K562 (cell line): Measurements from ENCODE around the gene TAF8. TPM values are rescaled to one million over a fixed set of nuclear protein-coding genes. Genes with fewer than 3 reads are reported as not detected.
A peak's percentile ranks its signal among the peaks of the same experiment; 100 is the strongest.

Source experiments
- ATF7 ChIP-seq: fragments of 450-650 bp; IDR thresholded peaks from 2 replicates; pipeline ENCODE4 v1.7.1; 2014; ENCODE audit warnings: mild to moderate bottlenecking, moderate library complexity
- GATA2 ChIP-seq: sonication (generic); formaldehyde crosslinking; IDR thresholded peaks from 2 replicates; pipeline ENCODE4 v1.4.0; 2020; ENCODE audit warnings: mild to moderate bottlenecking, missing genetic modification reagents
- KDM1A ChIP-seq, 2 experiments: fragments of 450-650 bp; IDR thresholded peaks; 2 replicates each; pipeline ENCODE4 v1.6.1; 2016; ENCODE audit warnings: mild to moderate bottlenecking in 2 of 2
- NFRKB ChIP-seq: fragments of 450-650 bp; IDR thresholded peaks from 2 replicates; pipeline ENCODE4 v1.6.1; 2016; ENCODE audit warnings: low read depth
- PHF8 ChIP-seq: fragments of 200-600 bp; sonication (generic); IDR thresholded peaks from 2 replicates; pipeline ENCODE4 v1.6.1; 2012; ENCODE audit warnings: mixed run types, mild to moderate bottlenecking, inconsistent platforms, low read length, moderate library complexity, borderline replicate concordance
- PYGO2 ChIP-seq: fragments of 450-650 bp; IDR thresholded peaks from 2 replicates; pipeline ENCODE4 v1.6.1; 2016; ENCODE audit warnings: mild to moderate bottlenecking, missing genetic modification characterization, moderate library complexity, missing compliant biosample characterization
- RNF2 ChIP-seq: sonication (generic); IDR thresholded peaks from 2 replicates; pipeline ENCODE4 v1.6.1; 2016
- SNRNP70 ChIP-seq: fragments of 200-400 bp; formaldehyde crosslinking; optimal IDR thresholded peaks from 2 replicates; pipeline ENCODE3; 2017; ENCODE audit warnings: low read depth, low read length
- YBX1 ChIP-seq: fragments of 450-650 bp; IDR thresholded peaks from 2 replicates; pipeline ENCODE4 v1.7.1; 2016; ENCODE audit warnings: mild to moderate bottlenecking
- ZNF354B ChIP-seq: fragments of 250-450 bp; sonication (Bioruptor Pico); IDR thresholded peaks from 2 replicates; pipeline ENCODE4 v1.4.0; 2020
- ZNF583 ChIP-seq: fragments of 250-450 bp; sonication (Bioruptor Pico); IDR thresholded peaks from 2 replicates; pipeline ENCODE4 v1.4.0; 2020
- polyA plus RNA-seq, 8 experiments: library from polyadenylated mRNA; depleted of rRNA in 4 of 8; stranded (reverse) in 5 of 8; unstranded in 3 of 8; fragments of >200 nt; fragmentation: Nextera tagmentation in 2 of 8; fragmentation: Illumina TruSeq in 1 of 8; extraction: Ambion mirVana in 2 of 8; extraction: Trizol in 1 of 8; gene quantifications; 2 replicates each; pipeline versions ENCODE4 v1.2.1 to v1.2.3, GENCODE V29; 2011 to 2014; ENCODE audit warnings: inconsistent platforms in 1 of 8, missing spikeins in 1 of 8
- total RNA-seq, 7 experiments: library from RNA; depleted of rRNA in 6 of 7; stranded (reverse); fragments of >200 nt in 6 of 7; fragmentation: Illumina TruSeq in 2 of 7; extraction: Trizol in 2 of 7; gene quantifications; 2 replicates each; pipeline versions ENCODE4 v1.2.1 to v1.2.3, GENCODE V29; 2011 to 2021; ENCODE audit warnings: low replicate concordance in 1 of 7
- TF ChIP-seq, protein P1 (sequence below): sonication (generic); formaldehyde crosslinking; IDR thresholded peaks from 2 replicates; pipeline ENCODE4 v1.8.0; 2023; ENCODE audit warnings: missing genetic modification reagents, mild to moderate bottlenecking, borderline replicate concordance
- TF ChIP-seq, protein P2 (sequence below): fragments of 450-650 bp; formaldehyde crosslinking; IDR thresholded peaks from 2 replicates; pipeline ENCODE4 v1.4.0; 2020; ENCODE audit warnings: mild to moderate bottlenecking, mixed read lengths
- TF ChIP-seq, protein P3 (sequence below): sonication (generic); formaldehyde crosslinking; IDR thresholded peaks from 2 replicates; pipeline ENCODE4 v1.8.0; 2022; ENCODE audit warnings: missing genetic modification reagents, mild to moderate bottlenecking, moderate library complexity, borderline replicate concordance
- TF ChIP-seq, protein P4 (sequence below), 2 experiments: fragments of 450-650 bp in 1 of 2; IDR thresholded peaks; 2 replicates each; pipeline ENCODE4 v1.6.1; 2011 to 2017; ENCODE audit warnings: low read depth in 2 of 2, antibody characterized with exemption in 1 of 2, borderline replicate concordance in 1 of 2, low read length in 1 of 2, mild to moderate bottlenecking in 1 of 2, mixed read lengths in 1 of 2; ENCODE audit not compliant: control insufficient read depth in 1 of 2
- TF ChIP-seq, protein P5 (sequence below): fragments of 250-450 bp; sonication (Bioruptor Pico); IDR thresholded peaks from 2 replicates; pipeline ENCODE4 v1.8.0; 2021; ENCODE audit warnings: mild to moderate bottlenecking, moderate library complexity

The TAF8 gene
- total and polyA plus RNA-seq, 9 of the 15 experiments (the other 6 are each of a cell fraction or from before 2014, with no cell fraction given): 29.4 to 84.0 (median 52.6) TPM

DNA sequence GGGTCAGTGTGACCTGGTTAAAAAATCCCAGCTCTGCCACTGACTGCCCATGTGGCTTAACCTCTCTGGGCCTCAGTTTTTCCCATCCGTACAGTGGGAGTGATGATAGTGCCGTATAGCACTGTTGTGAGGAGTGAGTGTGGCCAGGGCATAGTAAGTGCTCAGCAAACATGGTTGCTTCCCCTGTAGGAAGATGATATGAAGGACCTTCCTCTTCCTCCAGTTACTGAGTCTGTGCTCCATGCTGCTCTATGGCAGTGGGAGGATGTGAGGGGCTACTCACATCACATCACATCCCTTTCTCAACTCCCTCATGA is 79.0 kb downstream of the TAF8 start (continued):
- no peak for TF ChIP-seq PHF8
- TF ChIP-seq GATA2 (CRISPR knock-in tag): no peak
- TF ChIP-seq KDM1A (IDR thresholded peaks at IDR 0.05): peak in 1 of 2 experiments; percentile 5; a peak in 2 of 4 replicates
- no peak for TF ChIP-seq RNF2
- TF ChIP-seq ZNF583 (CRISPR knock-in tag): no peak
- TF ChIP-seq ATF7: 0 out of 2 replicates have a peak, but pooled peaks have one; percentile 5
- TF ChIP-seq ZNF354B (CRISPR knock-in tag): no peak
- TF ChIP-seq, protein P1, sequence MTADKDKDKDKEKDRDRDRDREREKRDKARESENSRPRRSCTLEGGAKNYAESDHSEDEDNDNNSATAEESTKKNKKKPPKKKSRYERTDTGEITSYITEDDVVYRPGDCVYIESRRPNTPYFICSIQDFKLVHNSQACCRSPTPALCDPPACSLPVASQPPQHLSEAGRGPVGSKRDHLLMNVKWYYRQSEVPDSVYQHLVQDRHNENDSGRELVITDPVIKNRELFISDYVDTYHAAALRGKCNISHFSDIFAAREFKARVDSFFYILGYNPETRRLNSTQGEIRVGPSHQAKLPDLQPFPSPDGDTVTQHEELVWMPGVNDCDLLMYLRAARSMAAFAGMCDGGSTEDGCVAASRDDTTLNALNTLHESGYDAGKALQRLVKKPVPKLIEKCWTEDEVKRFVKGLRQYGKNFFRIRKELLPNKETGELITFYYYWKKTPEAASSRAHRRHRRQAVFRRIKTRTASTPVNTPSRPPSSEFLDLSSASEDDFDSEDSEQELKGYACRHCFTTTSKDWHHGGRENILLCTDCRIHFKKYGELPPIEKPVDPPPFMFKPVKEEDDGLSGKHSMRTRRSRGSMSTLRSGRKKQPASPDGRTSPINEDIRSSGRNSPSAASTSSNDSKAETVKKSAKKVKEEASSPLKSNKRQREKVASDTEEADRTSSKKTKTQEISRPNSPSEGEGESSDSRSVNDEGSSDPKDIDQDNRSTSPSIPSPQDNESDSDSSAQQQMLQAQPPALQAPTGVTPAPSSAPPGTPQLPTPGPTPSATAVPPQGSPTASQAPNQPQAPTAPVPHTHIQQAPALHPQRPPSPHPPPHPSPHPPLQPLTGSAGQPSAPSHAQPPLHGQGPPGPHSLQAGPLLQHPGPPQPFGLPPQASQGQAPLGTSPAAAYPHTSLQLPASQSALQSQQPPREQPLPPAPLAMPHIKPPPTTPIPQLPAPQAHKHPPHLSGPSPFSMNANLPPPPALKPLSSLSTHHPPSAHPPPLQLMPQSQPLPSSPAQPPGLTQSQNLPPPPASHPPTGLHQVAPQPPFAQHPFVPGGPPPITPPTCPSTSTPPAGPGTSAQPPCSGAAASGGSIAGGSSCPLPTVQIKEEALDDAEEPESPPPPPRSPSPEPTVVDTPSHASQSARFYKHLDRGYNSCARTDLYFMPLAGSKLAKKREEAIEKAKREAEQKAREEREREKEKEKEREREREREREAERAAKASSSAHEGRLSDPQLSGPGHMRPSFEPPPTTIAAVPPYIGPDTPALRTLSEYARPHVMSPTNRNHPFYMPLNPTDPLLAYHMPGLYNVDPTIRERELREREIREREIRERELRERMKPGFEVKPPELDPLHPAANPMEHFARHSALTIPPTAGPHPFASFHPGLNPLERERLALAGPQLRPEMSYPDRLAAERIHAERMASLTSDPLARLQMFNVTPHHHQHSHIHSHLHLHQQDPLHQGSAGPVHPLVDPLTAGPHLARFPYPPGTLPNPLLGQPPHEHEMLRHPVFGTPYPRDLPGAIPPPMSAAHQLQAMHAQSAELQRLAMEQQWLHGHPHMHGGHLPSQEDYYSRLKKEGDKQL (CRISPR knock-in tag): no peak
- TF ChIP-seq PYGO2: no peak
- TF ChIP-seq, protein P2, sequence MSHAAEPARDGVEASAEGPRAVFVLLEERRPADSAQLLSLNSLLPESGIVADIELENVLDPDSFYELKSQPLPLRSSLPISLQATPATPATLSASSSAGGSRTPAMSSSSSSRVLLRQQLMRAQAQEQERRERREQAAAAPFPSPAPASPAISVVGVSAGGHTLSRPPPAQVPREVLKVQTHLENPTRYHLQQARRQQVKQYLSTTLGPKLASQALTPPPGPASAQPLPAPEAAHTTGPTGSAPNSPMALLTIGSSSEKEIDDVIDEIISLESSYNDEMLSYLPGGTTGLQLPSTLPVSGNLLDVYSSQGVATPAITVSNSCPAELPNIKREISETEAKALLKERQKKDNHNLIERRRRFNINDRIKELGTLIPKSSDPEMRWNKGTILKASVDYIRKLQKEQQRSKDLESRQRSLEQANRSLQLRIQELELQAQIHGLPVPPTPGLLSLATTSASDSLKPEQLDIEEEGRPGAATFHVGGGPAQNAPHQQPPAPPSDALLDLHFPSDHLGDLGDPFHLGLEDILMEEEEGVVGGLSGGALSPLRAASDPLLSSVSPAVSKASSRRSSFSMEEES (CRISPR knock-in tag): no peak
- TF ChIP-seq YBX1: no peak
- TF ChIP-seq, protein P3, sequence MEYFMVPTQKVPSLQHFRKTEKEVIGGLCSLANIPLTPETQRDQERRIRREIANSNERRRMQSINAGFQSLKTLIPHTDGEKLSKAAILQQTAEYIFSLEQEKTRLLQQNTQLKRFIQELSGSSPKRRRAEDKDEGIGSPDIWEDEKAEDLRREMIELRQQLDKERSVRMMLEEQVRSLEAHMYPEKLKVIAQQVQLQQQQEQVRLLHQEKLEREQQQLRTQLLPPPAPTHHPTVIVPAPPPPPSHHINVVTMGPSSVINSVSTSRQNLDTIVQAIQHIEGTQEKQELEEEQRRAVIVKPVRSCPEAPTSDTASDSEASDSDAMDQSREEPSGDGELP (CRISPR knock-in tag): peak; percentile 14; the same call in 1 of the 2 replicates
- TF ChIP-seq, protein P4, sequence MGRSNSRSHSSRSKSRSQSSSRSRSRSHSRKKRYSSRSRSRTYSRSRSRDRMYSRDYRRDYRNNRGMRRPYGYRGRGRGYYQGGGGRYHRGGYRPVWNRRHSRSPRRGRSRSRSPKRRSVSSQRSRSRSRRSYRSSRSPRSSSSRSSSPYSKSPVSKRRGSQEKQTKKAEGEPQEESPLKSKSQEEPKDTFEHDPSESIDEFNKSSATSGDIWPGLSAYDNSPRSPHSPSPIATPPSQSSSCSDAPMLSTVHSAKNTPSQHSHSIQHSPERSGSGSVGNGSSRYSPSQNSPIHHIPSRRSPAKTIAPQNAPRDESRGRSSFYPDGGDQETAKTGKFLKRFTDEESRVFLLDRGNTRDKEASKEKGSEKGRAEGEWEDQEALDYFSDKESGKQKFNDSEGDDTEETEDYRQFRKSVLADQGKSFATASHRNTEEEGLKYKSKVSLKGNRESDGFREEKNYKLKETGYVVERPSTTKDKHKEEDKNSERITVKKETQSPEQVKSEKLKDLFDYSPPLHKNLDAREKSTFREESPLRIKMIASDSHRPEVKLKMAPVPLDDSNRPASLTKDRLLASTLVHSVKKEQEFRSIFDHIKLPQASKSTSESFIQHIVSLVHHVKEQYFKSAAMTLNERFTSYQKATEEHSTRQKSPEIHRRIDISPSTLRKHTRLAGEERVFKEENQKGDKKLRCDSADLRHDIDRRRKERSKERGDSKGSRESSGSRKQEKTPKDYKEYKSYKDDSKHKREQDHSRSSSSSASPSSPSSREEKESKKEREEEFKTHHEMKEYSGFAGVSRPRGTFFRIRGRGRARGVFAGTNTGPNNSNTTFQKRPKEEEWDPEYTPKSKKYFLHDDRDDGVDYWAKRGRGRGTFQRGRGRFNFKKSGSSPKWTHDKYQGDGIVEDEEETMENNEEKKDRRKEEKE (IDR thresholded peaks at IDR 0.05; ENCODE audit: borderline replicate concordance in 1 of 2, control insufficient read depth in 1 of 2, low read depth in 2 of 2, low read length in 1 of 2): no peak
- no peak for TF ChIP-seq SNRNP70
- TF ChIP-seq, protein P5, sequence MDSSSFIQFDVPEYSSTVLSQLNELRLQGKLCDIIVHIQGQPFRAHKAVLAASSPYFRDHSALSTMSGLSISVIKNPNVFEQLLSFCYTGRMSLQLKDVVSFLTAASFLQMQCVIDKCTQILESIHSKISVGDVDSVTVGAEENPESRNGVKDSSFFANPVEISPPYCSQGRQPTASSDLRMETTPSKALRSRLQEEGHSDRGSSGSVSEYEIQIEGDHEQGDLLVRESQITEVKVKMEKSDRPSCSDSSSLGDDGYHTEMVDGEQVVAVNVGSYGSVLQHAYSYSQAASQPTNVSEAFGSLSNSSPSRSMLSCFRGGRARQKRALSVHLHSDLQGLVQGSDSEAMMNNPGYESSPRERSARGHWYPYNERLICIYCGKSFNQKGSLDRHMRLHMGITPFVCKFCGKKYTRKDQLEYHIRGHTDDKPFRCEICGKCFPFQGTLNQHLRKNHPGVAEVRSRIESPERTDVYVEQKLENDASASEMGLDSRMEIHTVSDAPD (CRISPR knock-in tag): no peak
- TF ChIP-seq NFRKB: no peak
